ENCODE results near the gene SLC29A1.

Gene SLC29A1

GRCh38 chr6:44246663-44247337 lies 23.4 kb downstream of the SLC29A1 start, which contains the start of gene HSP90AB1:
TSS of gene HSP90AB1 (plus strand) at chr6:44247101. CDS start at chr6:44248630, 1,529 bp downstream.
- DNase-seq, result peak; percentile 96
- peak within 1 kb of the TSS; percentile 98 for H3K4me3 Mint-ChIP-seq
- H3K9me3 Mint-ChIP-seq, result no peaks in the 10 kb centered on the region
- peaks cover 48% of the 10 kb centered on the region for H3K4me1 Mint-ChIP-seq (ENCODE audit: low read depth)
- H3K36me3 Mint-ChIP-seq (ENCODE audit: low read depth), result peaks cover 55% of the 10 kb centered on the region
- no peaks in the 10 kb centered on the region for H3K27me3 Mint-ChIP-seq
- peak within 1 kb of the TSS; percentile 100 for H3K27ac Mint-ChIP-seq

- Mint-ChIP-seq H3K27ac (peak overlapping the region; percentile 100), H3K27me3 (no peaks in the 10 kb centered on the region), H3K4me1 (ENCODE audit: low read depth) (peaks cover 51% of the 10 kb centered on the region), H3K36me3 (ENCODE audit: low read depth) (peaks cover 63% of the 10 kb centered on the region), H3K9me3 (no peaks in the 10 kb centered on the region), H3K4me3 (peak overlapping the region; percentile 98)
- peak; percentile 93 for DNase-seq
These were observed 24.2 kb downstream of the SLC29A1 start for GRCh38 chr6:44247338-44248302.

- peak overlapping the region; percentile 100 for H3K27ac Mint-ChIP-seq
- DNase-seq, result no peak
- peaks cover 59% of the 10 kb centered on the region for H3K4me1 Mint-ChIP-seq (ENCODE audit: low read depth)
- no peaks in the 10 kb centered on the region for H3K27me3 Mint-ChIP-seq
- no peaks in the 10 kb centered on the region for H3K9me3 Mint-ChIP-seq
- peak overlapping the region; percentile 98 for H3K4me3 Mint-ChIP-seq
- peaks cover 73% of the 10 kb centered on the region for H3K36me3 Mint-ChIP-seq (ENCODE audit: low read depth)
These were observed 25.2 kb downstream of the SLC29A1 start for GRCh38 chr6:44248579-44248978.

- H3K27ac Mint-ChIP-seq, result peak overlapping the region; percentile 100
- DNase-seq, result no peak
- H3K4me3 Mint-ChIP-seq, result peak overlapping the region; percentile 98
- H3K27me3 Mint-ChIP-seq, result no peaks in the 10 kb centered on the region
- H3K4me1 Mint-ChIP-seq (ENCODE audit: low read depth), result peaks cover 64% of the 10 kb centered on the region
- H3K9me3 Mint-ChIP-seq, result no peaks in the 10 kb centered on the region
- peaks cover 79% of the 10 kb centered on the region for H3K36me3 Mint-ChIP-seq (ENCODE audit: low read depth)
These were observed 25.8 kb downstream of the SLC29A1 start for GRCh38 chr6:44249082-44249748.

DNA sequence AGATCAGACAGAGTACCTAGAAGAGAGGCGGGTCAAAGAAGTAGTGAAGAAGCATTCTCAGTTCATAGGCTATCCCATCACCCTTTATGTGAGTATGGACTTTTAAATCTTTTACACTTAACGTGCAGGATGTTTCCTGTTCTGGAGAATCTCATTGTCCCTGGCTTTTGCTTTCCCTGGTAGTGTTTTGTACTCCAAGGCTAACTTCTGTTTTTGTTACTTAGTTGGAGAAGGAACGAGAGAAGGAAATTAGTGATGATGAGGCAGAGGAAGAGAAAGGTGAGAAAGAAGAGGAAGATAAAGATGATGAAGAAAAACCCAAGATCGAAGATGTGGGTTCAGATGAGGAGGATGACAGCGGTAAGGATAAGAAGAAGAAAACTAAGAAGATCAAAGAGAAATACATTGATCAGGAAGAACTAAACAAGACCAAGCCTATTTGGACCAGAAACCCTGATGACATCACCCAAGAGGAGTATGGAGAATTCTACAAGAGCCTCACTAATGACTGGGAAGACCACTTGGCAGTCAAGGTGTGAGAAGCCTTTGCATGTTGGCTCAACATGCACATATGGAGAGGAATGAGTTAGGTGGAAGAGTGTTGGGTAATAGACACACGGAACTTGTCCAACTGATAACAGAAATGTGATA lies 26.8 kb downstream of the SLC29A1 start:
- no peak for DNase-seq
- H3K27ac Mint-ChIP-seq, result peak overlapping the region; percentile 100
- no peaks in the 10 kb centered on the region for H3K9me3 Mint-ChIP-seq
- peaks cover 71% of the 10 kb centered on the region for H3K4me1 Mint-ChIP-seq (ENCODE audit: low read depth)
- H3K27me3 Mint-ChIP-seq, result no peaks in the 10 kb centered on the region
- H3K36me3 Mint-ChIP-seq (ENCODE audit: low read depth), result peaks cover 89% of the 10 kb centered on the region
- peak overlapping the region; percentile 98 for H3K4me3 Mint-ChIP-seq

- Mint-ChIP-seq H3K4me1 (ENCODE audit: low read depth) (peaks cover 71% of the 10 kb centered on the region), H3K4me3 (peak overlapping the region; percentile 98), H3K27me3 (no peaks in the 10 kb centered on the region), H3K9me3 (no peaks in the 10 kb centered on the region), H3K36me3 (ENCODE audit: low read depth) (peaks cover 94% of the 10 kb centered on the region), H3K27ac (peak overlapping the region; percentile 100)
- DNase-seq, result no peak
These were observed 27.3 kb downstream of the SLC29A1 start for GRCh38 chr6:44250718-44251123.

- Mint-ChIP-seq H3K36me3 (ENCODE audit: low read depth) (peaks cover 98% of the 10 kb centered on the region), H3K4me3 (peak overlapping the region; percentile 98), H3K9me3 (no peaks in the 10 kb centered on the region), H3K27ac (peak overlapping the region; percentile 100), H3K27me3 (no peaks in the 10 kb centered on the region), H3K4me1 (ENCODE audit: low read depth) (peaks cover 78% of the 10 kb centered on the region)
- DNase-seq, result no peak
These were observed 28.5 kb downstream of the SLC29A1 start for GRCh38 chr6:44251576-44252524.

GRCh38 chr6:44253307-44254101 lies 30.1 kb downstream of the SLC29A1 start:
- no peaks in the 10 kb centered on the region for H3K27me3 Mint-ChIP-seq
- H3K4me3 Mint-ChIP-seq, result peak overlapping the region; percentile 98
- H3K36me3 Mint-ChIP-seq (ENCODE audit: low read depth), result peaks cover 92% of the 10 kb centered on the region
- H3K4me1 Mint-ChIP-seq (ENCODE audit: low read depth), result peaks cover 86% of the 10 kb centered on the region
- H3K27ac Mint-ChIP-seq, result peak overlapping the region; percentile 100
- H3K9me3 Mint-ChIP-seq, result no peaks in the 10 kb centered on the region
- DNase-seq, result no peak

DNA sequence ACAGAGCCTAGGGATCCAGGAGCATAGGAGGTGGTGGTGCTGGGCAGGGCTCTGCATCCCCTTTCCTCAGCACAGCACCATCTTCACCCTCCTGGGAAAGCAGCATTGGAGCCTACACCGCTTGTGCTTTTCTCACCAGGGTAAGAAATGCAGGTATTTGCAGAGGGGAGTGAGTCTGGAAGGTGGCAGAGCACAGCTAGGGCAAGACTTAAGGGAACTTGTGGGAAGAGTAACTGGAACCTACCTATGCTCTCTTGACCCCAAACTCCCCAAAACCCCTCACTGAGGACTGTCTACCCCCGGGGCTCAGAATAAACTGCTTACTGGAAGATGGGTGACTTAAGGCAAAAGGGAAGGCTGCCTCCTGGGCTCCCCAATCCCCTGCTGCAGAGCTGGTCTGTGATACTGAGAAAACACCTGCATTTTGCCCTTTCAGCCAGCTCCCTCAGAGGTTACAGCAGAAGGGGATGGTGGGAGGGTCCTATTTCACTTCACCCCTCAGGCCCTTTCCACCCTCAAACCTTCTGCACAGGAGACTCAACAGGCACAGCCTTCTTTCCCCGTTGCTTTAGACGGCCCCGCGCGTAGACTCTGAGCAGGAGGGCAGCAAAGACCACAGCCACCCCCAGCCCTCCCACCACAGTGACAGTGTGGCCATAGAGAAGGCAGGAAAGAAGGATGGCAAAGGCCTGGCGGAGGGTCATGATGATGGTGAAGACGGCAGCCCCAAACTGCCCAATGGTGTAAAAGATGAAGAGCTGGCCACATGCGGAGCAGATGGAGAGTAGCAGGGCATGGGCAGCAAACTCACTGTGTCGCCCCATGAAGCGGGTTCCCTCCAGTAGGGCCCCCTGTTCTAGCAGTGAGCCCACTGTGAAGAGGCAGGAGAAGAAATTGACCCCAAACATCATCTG lies 31.1 kb downstream of the SLC29A1 start:
- H3K36me3 Mint-ChIP-seq (ENCODE audit: low read depth), result peaks cover 92% of the 10 kb centered on the region
- peak overlapping the region; percentile 100 for H3K27ac Mint-ChIP-seq
- peaks cover 79% of the 10 kb centered on the region for H3K4me1 Mint-ChIP-seq (ENCODE audit: low read depth)
- peak; percentile 67 for DNase-seq
- peak overlapping the region; percentile 85 for H3K4me3 Mint-ChIP-seq
- H3K27me3 Mint-ChIP-seq, result no peaks in the 10 kb centered on the region
- no peaks in the 10 kb centered on the region for H3K9me3 Mint-ChIP-seq

DNA sequence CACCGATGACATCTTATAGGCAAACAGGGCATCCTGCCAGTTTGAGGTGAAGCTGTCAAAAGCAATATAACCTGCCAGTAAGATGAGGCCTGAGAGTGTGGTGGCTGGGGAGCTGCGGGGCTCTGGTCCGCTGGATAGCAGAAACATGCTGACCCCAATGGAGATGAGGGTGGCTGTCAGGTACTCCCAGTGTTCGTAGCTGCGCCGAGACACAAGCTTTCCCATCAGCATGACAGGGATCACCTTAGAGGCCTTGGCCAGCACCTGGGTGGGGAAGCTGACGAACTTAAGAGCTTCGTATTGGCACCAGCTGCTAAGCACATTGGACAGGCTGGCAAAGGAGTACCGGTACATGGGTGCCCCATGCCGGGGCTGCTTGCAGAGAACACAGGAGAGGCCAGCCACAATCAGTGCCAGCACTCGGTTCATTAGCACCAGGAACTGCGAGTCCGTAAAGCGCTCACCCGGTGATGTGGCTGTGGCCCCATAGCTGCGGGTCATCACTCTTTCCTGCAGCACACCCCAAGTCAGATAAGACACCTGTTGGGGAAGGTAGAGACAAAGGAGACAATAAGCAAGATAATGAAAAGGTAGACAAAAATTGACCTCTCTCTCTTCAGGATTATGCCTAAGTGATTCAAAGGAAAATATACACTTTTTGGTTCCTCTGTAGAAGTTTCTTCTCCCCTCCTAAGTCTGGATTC lies 31.9 kb downstream of the SLC29A1 start:
- Mint-ChIP-seq H3K4me3 (peak overlapping the region; percentile 85), H3K36me3 (ENCODE audit: low read depth) (peaks cover 92% of the 10 kb centered on the region), H3K27me3 (no peaks in the 10 kb centered on the region), H3K4me1 (ENCODE audit: low read depth) (peaks cover 71% of the 10 kb centered on the region), H3K27ac (peak overlapping the region; percentile 100), H3K9me3 (no peaks in the 10 kb centered on the region)
- DNase-seq, result peak; percentile 73
